Central memory CD8-positive, alpha-beta T cell (primary cell): ENCODE results near the gene S100A10.

Source experiments
- ATAC-seq: fragments of 150-1000 bp; cut with Tn5 transposase; replicated peaks from 2 replicates; pipeline ENCODE4 v1.10.0; 2022; ENCODE audit warnings: mild to moderate bottlenecking, moderate FRiP score, moderate number of reproducible peaks; ENCODE audit not compliant: poor library complexity, severe bottlenecking; ENCODE audit errors: extremely low read depth
- DNase-seq, 2 donors: peaks; one replicate each; pipeline ENCODE4 v3.0.0; 2021; ENCODE audit warnings: low spot score in 2 of 2
- H3K27ac Mint-ChIP-seq: one replicate; pipeline ENCODE4 v1.8.0; 2022; ENCODE audit warnings: low read depth, mild to moderate bottlenecking, moderate library complexity, mixed read lengths
- H3K27me3 Mint-ChIP-seq: one replicate; pipeline ENCODE4 v1.8.0; 2022; ENCODE audit warnings: mixed read lengths
- H3K36me3 Mint-ChIP-seq: one replicate; pipeline ENCODE4 v1.8.0; 2022; ENCODE audit warnings: mild to moderate bottlenecking, moderate library complexity, mixed read lengths; ENCODE audit not compliant: insufficient read depth
- H3K4me1 Mint-ChIP-seq: one replicate; pipeline ENCODE4 v1.8.0; 2022; ENCODE audit warnings: mixed read lengths
- H3K4me3 Mint-ChIP-seq: one replicate; pipeline ENCODE4 v1.8.0; 2022; ENCODE audit warnings: mild to moderate bottlenecking, moderate library complexity, mixed read lengths
- H3K9me3 Mint-ChIP-seq: one replicate; pipeline ENCODE4 v1.8.0; 2022; ENCODE audit warnings: mixed read lengths

S100A10 gene

GRCh38 chr1:151964510-151964909 is 29.1 kb downstream of the S100A10 start:
- Mint-ChIP-seq H3K4me1 (peaks cover 10% of the 10 kb centered on the region), H3K4me3 (no peak overlapping the region), H3K27ac (no peak overlapping the region), H3K27me3 (peaks cover 12% of the 10 kb centered on the region), H3K9me3 (no peaks in the 10 kb centered on the region), H3K36me3 (no peaks in the 10 kb centered on the region)
- DNase-seq (no peak), ATAC-seq (no peak)

- H3K4me3 Mint-ChIP-seq = no peak overlapping the region
- peaks cover 10% of the 10 kb centered on the region for H3K4me1 Mint-ChIP-seq
These were observed 30.4 kb downstream of the S100A10 start for GRCh38 chr1:151963288-151963687.

GRCh38 chr1:151961833-151962232 is 31.8 kb downstream of the S100A10 start:
- Mint-ChIP-seq H3K27ac (no peak overlapping the region), H3K27me3 (peaks cover 12% of the 10 kb centered on the region), H3K36me3 (no peaks in the 10 kb centered on the region), H3K4me3 (no peak overlapping the region), H3K4me1 (peaks cover 6% of the 10 kb centered on the region), H3K9me3 (no peaks in the 10 kb centered on the region)
- DNase-seq (no peak), ATAC-seq (no peak)

More at GRCh38 chr1:151963288-151963687, 30.4 kb downstream of the S100A10 start:
- DNase-seq (no peak), ATAC-seq (no peak)
- H3K36me3 Mint-ChIP-seq = no peaks in the 10 kb centered on the region
- H3K27ac Mint-ChIP-seq = no peak overlapping the region
- H3K9me3 Mint-ChIP-seq = no peaks in the 10 kb centered on the region
- peaks cover 12% of the 10 kb centered on the region for H3K27me3 Mint-ChIP-seq

DNA sequence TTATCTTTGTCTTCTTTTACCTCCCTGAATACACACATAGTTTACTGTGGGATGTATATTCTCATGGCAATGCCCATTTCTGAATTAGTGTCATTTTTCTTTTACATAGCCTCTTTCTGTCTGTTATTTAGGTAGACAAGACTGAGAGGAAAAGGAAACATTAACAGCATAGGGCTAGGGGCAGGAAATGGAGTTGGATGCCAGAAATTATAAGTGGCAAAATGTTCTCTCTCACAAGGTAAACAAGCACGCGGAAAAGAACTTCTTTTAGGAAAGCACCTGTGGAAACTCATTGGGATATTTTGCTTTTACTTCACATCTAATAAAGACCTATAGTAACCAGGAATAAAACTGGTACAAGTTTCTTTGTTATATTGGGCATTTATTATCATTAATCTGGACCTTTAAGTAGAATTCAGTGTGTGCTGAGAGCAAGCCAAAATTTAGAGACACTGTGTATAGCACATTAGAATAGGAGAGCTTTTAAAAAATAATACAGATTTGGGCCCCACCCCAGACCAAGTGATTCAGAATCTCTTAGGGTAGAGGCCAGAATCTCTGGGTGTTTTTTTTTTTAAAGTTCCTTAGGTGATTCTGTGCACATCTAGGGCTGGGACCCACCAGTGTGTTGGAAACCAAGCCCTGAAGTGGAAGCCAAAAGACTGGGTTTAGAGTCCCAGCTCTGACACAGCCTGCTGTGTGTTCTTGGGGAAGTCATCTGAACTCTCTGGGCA is 32.7 kb downstream of the S100A10 start:
- DNase-seq (no peak), ATAC-seq (no peak)
- H3K27me3 Mint-ChIP-seq = peaks cover 12% of the 10 kb centered on the region
- peaks cover 6% of the 10 kb centered on the region for H3K4me1 Mint-ChIP-seq
- H3K36me3 Mint-ChIP-seq = no peaks in the 10 kb centered on the region
- H3K9me3 Mint-ChIP-seq = no peaks in the 10 kb centered on the region
- H3K27ac Mint-ChIP-seq = no peak overlapping the region
- no peak overlapping the region for H3K4me3 Mint-ChIP-seq

DNA sequence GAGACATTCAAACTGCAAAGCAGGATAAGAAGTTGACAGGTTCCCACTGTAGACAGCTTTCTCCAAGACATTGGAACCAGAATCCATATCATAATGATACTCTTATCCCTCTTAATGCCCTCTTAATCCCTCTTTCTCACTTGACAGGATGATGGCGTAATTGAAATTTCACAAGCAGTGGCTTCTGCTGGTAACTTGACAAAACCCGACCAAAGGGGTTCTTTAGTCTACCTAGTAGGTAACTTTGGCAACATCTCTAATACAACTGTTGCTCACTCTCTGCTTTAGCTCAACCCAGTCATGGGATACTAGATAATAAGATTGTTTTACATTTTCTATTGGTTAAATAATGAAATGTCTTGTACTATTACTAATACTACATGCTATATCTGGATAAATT is 34.7 kb downstream of the S100A10 start:
- Mint-ChIP-seq H3K4me3 (no peak overlapping the region), H3K9me3 (no peaks in the 10 kb centered on the region), H3K27ac (no peak overlapping the region), H3K36me3 (no peaks in the 10 kb centered on the region), H3K27me3 (no peaks in the 10 kb centered on the region), H3K4me1 (peaks cover 6% of the 10 kb centered on the region)
- no peak for ATAC-seq
- no peak for DNase-seq

DNA sequence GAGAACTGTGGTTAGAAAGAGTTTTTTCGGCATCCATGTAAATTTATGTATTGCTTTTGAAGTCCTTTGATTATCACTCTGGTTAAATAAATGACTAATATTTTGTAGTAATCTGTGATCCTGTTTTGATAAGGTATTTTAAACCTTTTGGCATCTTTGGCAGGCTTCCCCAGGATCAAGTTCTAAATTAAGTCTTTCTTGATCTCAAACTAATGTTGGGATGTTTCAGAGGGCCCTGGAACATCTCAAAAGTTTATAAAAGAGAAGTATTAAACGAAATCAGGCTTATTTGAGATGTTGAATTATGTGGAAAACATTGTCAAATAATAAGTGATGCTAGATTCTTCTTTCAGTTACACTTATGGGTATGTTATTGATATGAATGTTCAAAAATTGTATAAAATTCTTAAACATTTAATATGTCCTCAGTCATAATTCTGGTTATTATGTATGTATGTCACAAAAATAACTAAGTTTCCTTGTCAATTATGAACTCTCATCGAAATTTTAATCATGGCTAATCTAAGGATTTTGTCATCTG is 36.6 kb downstream of the S100A10 start:
- Mint-ChIP-seq H3K4me3 (no peak overlapping the region), H3K36me3 (no peaks in the 10 kb centered on the region), H3K27ac (no peak overlapping the region), H3K9me3 (no peaks in the 10 kb centered on the region), H3K4me1 (peaks cover 6% of the 10 kb centered on the region), H3K27me3 (no peaks in the 10 kb centered on the region)
- ATAC-seq = no peak
- no peak for DNase-seq

DNA sequence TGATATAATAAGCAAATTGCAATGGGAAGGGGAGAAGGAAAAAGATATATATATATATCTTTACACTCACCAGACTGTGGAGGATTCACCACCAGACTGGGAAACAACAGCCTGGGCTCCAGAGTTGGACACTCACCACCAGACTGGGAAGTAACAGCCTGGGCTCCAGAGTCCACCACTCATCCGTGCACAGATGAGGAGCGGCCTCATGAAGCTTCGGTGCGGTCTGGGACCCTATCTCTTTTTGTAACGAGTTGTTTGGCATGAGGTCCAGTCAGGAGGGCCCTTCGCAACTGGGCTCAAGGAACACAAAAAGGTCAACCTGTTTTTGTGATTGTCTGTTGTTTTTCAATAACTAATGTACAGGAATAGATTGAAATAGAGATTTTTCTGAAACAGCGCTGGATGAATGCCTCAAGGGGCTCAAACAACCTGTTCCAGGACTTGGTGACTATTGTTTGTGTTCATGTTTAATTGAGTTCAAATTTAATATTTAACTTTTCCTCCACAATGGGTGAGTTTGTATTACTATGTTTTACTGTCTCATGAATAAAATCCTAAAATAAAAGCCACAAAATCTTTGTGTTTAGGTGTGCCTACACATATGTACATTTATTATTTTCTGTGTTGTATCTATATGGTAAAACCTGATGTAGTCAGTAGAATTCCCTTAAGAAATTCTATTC is 40.1 kb downstream of the S100A10 start:
- peaks cover 5% of the 10 kb centered on the region for H3K4me1 Mint-ChIP-seq
- DNase-seq = no peak
- H3K9me3 Mint-ChIP-seq = no peaks in the 10 kb centered on the region
- no peaks in the 10 kb centered on the region for H3K36me3 Mint-ChIP-seq
- H3K27ac Mint-ChIP-seq = no peak overlapping the region
- H3K27me3 Mint-ChIP-seq = no peaks in the 10 kb centered on the region
- no peak for ATAC-seq
- no peak overlapping the region for H3K4me3 Mint-ChIP-seq

DNA sequence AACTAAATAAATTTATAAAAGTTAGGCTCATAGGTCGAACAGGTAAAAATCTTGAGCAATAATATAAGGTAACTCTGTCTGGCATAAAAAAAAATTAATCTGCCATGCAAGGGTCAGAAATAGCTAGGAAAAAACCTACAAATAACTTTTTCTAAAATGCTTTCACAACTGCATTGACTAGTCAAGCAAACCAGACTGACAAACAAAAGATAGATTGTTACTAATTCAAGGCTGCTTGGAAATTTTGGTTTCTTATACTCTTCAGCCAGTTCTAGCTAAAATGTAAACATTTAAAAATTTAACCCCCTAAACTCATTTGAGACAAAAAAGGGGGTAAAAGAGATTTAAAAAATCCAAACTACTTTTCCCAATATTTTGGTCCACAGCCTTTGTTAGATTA is 40.8 kb downstream of the S100A10 start:
- DNase-seq = no peak
- Mint-ChIP-seq H3K27me3 (no peaks in the 10 kb centered on the region), H3K27ac (no peak overlapping the region), H3K4me3 (no peak overlapping the region), H3K4me1 (peaks cover 5% of the 10 kb centered on the region), H3K36me3 (no peaks in the 10 kb centered on the region), H3K9me3 (no peaks in the 10 kb centered on the region)
- no peak for ATAC-seq

DNA sequence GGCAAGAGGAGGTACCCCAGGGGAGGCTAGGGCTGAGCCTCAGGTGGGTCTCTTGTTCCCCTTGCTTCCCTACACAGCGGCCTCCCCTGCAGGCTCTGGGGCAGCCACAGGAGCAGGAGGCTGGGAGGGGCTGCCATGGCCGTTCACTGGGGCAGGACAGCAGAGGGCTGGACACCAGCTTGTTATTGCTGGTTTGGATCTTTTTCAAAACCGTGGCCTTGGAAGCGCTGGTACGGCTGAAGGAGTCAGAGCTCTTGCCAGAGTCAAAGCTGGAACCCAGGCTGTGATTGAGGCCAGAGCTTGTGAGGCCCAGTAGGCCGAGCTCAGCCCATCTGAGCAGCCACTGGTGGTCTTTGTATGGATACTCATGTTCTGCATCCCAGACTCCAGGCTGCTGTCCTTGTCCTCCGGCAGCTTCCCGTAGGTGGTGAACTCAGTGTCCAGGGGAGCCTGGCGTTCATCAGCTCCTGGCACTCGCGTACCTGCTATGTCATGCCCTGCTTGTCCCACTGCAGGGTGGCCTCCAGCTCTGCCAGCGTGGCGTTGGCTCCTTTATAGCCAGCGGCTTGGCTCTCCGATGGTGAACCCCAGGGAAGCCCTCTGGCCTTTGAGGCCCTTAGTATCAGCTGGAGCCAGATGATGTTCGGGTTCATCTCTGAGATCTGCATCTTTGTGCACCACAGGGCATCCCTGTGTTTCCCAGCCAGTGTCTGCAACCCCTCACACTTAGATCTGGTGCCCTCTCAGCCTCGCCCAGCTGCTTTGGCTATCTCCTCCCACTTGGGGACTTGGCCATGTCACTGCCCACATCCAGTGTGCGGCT is 44.1 kb downstream of the S100A10 start:
- no peak overlapping the region for H3K4me3 Mint-ChIP-seq
- H3K36me3 Mint-ChIP-seq = peaks cover 7% of the 10 kb centered on the region
- DNase-seq (no peak), ATAC-seq (no peak)
- H3K9me3 Mint-ChIP-seq = no peaks in the 10 kb centered on the region
- H3K4me1 Mint-ChIP-seq = peaks cover 28% of the 10 kb centered on the region
- no peaks in the 10 kb centered on the region for H3K27me3 Mint-ChIP-seq
- peak overlapping the region; percentile 54 for H3K27ac Mint-ChIP-seq

DNA sequence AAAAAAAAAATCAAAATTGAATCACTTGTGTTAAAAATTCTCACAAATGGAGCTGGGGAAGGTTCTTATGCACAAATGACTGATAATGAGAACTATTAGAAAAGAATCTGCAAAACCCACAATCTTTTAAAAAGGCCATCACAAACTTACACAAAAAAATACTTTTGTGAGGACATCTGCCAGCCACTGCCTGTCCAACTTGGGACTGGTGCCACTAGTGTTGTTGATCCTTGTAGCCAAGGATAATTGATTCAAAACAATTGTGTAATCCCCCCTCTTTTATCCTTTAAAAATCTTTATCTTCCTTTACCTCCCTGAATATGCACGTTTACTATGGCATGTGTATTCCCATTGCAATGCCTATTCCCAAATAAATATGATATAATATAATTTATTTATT is 45.2 kb downstream of the S100A10 start:
- DNase-seq (no peak), ATAC-seq (no peak)
- Mint-ChIP-seq H3K36me3 (peaks cover 9% of the 10 kb centered on the region), H3K27me3 (no peaks in the 10 kb centered on the region), H3K4me1 (peaks cover 28% of the 10 kb centered on the region), H3K9me3 (no peaks in the 10 kb centered on the region), H3K4me3 (no peak overlapping the region), H3K27ac (no peak overlapping the region)

DNA sequence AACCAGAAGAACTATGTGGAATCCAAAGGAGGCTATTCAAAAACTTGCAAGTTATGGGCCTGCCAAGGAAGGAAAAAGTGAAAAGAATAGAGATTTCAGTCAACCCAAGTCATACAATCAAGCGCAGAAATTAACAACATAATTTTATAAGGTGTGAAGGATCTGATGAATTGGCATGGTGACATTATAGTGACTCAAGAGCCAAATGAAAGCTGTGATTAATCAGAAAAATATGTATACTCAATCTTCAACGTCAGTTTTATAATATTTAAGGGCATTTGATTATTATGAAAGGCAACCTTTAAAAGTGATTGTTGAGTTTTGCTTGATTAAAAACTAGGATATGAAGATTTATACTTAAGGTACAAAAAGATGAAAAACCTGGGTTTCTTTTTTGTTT is 46.5 kb downstream of the S100A10 start:
- H3K4me3 Mint-ChIP-seq = no peak overlapping the region
- no peaks in the 10 kb centered on the region for H3K27me3 Mint-ChIP-seq
- ATAC-seq = no peak
- no peaks in the 10 kb centered on the region for H3K9me3 Mint-ChIP-seq
- peak overlapping the region; percentile 97 for H3K27ac Mint-ChIP-seq
- H3K36me3 Mint-ChIP-seq = peaks cover 10% of the 10 kb centered on the region
- DNase-seq = no peak
- H3K4me1 Mint-ChIP-seq = peaks cover 28% of the 10 kb centered on the region
